Tibial nerve (tissue), 4 donors: ENCODE data around the gene HADHA. TPM values are rescaled to one million over a fixed set of nuclear protein-coding genes. Genes with fewer than 3 reads are reported as not detected.

Source experiments
- DNase-seq, 2 donors: peaks; one replicate each; pipeline ENCODE4 v3.0.0-alpha.2; 2019; ENCODE audit warnings: low spot score in 2 of 2
- H3K27ac ChIP-seq, 4 donors: fragments of 200-600 bp; sonication (generic) in 3 of 4; one replicate each; pipeline ENCODE4 v1.5.1; 2017 to 2019; ENCODE audit warnings: mild to moderate bottlenecking in 1 of 4
- H3K27me3 ChIP-seq, 2 donors: fragments of 200-600 bp; sonication (generic) in 1 of 2; one replicate each; pipeline versions ENCODE4 v1.5.1 to v1.6.0; 2017 to 2019
- H3K36me3 ChIP-seq, 3 donors: fragments of 200-600 bp; sonication (generic); one replicate each; pipeline ENCODE4 v1.5.1; 2018 to 2019
- H3K4me1 ChIP-seq, 4 donors: fragments of 200-600 bp; sonication (generic) in 3 of 4; one replicate each; pipeline ENCODE4 v1.5.1; 2017 to 2019
- H3K4me3 ChIP-seq, 4 donors: fragments of 200-600 bp; sonication (generic) in 3 of 4; one replicate each; pipeline ENCODE4 v1.5.1; 2017 to 2019; ENCODE audit warnings: mild to moderate bottlenecking in 1 of 4, moderate library complexity in 1 of 4
- H3K9me3 ChIP-seq, 4 donors: fragments of 200-600 bp; sonication (generic) in 3 of 4; one replicate each; pipeline ENCODE4 v1.5.1; 2017 to 2019
- CTCF ChIP-seq, 5 experiments: fragments of 200-600 bp in 3 of 5; fragments of 450-650 bp in 2 of 5; sonication (generic) in 3 of 5; IDR thresholded peaks; one replicate each; pipeline ENCODE4 v1.5.1; 2016 to 2019; ENCODE audit warnings: antibody characterized with exemption in 5 of 5, mild to moderate bottlenecking in 3 of 5, moderate library complexity in 2 of 5
- EP300 ChIP-seq, 2 donors: sonication (generic); formaldehyde crosslinking; IDR thresholded peaks; one replicate each; pipeline ENCODE4 v1.6.1; 2017; ENCODE audit warnings: antibody characterized with exemption in 2 of 2, mild to moderate bottlenecking in 1 of 2
- POLR2A ChIP-seq, 2 donors: fragments of 450-650 bp; IDR thresholded peaks; one replicate each; pipeline ENCODE4 v1.6.1; 2017; ENCODE audit warnings: antibody characterized with exemption in 2 of 2, mild to moderate bottlenecking in 2 of 2, moderate library complexity in 2 of 2
- WGBS, 2 donors: methylation state at CpG; one replicate each; pipeline ENCODE4 v1.1.5; 2018; 5-methylcytosine and 5-hydroxymethylcytosine counted together
- total RNA-seq, 4 donors: library from RNA; depleted of rRNA; stranded (reverse); fragments of >200 nt; gene quantifications; one replicate each; pipeline ENCODE4 v1.1.0, GENCODE V29; 2016

The HADHA gene
- total RNA-seq, 4 donors from 2014 or later = 91.8 to 115 (median 104) TPM

GRCh38 chr2:26245231-26245732 lies 850 bp upstream of the HADHA start:
- TF ChIP-seq CTCF (IDR thresholded peaks at IDR 0.05) = no peak
- TF ChIP-seq EP300 (IDR thresholded peaks at IDR 0.05) = no peak
- TF ChIP-seq POLR2A (IDR thresholded peaks at IDR 0.05) = no peak

GRCh38 chr2:26243470-26244308 lies 743 bp downstream of the HADHA start:
- peak overlapping the region; percentile 88 to 97 (median 92) for H3K4me3 ChIP-seq
- no peaks in the 10 kb centered on the region for H3K27me3 ChIP-seq
- no peaks in the 10 kb centered on the region for H3K36me3 ChIP-seq
- H3K9me3 ChIP-seq = no peaks in the 10 kb centered on the region
- TF ChIP-seq CTCF (IDR thresholded peaks at IDR 0.05) = no peak
- no peak for TF ChIP-seq POLR2A (IDR thresholded peaks at IDR 0.05)
- no peak for TF ChIP-seq EP300 (IDR thresholded peaks at IDR 0.05)
- DNase-seq = peak in 1 of 2 donors; percentile 23
- 0 to 2% methylated on average over 22 of the region's 22 CpGs for WGBS, 2 donors
- H3K27ac ChIP-seq = peak overlapping the region; percentile 92 to 99 (median 95)
- peaks cover 0 to 79% (median 40%) of the 10 kb centered on the region in 4 donors for H3K4me1 ChIP-seq

More at GRCh38 chr2:26245231-26245732, 850 bp upstream of the HADHA start:
- DNase-seq = peak in 1 of 2 donors; percentile 25
- H3K36me3 ChIP-seq = no peaks in the 10 kb centered on the region
- no peaks in the 10 kb centered on the region for H3K27me3 ChIP-seq
- H3K27ac ChIP-seq = peak overlapping the region; percentile 92 to 99 (median 95)
- H3K9me3 ChIP-seq = no peaks in the 10 kb centered on the region
- 0% methylated on average over 21 of the region's 21 CpGs for WGBS, 2 donors
- H3K4me3 ChIP-seq = peak overlapping the region; percentile 88 to 97 (median 92)
- H3K4me1 ChIP-seq = peaks cover 0 to 63% (median 36%) of the 10 kb centered on the region in 4 donors

GRCh38 chr2:26241928-26242436 lies 2.5 kb downstream of the HADHA start:
- Histone ChIP-seq H3K36me3 (peaks cover 0 to 16% (median 0%) of the 10 kb centered on the region in 3 donors), H3K4me1 (peaks cover 0 to 75% (median 40%) of the 10 kb centered on the region in 4 donors), H3K27ac (no peak overlapping the region), H3K27me3 (no peaks in the 10 kb centered on the region), H3K4me3 (no peak overlapping the region), H3K9me3 (no peaks in the 10 kb centered on the region)
- WGBS, 2 donors = 69 to 72% methylated on average over 6 of the region's 6 CpGs
- no peak for DNase-seq
- no peak for TF ChIP-seq POLR2A (IDR thresholded peaks at IDR 0.05)
- TF ChIP-seq CTCF (IDR thresholded peaks at IDR 0.05) = no peak
- TF ChIP-seq EP300 (IDR thresholded peaks at IDR 0.05) = no peak

- TF ChIP-seq POLR2A (IDR thresholded peaks at IDR 0.05) = no peak
- WGBS, 2 donors = 68 to 69% methylated on average over 4 of the region's 4 CpGs
- Histone ChIP-seq H3K4me3 (no peak overlapping the region), H3K27me3 (no peaks in the 10 kb centered on the region), H3K36me3 (peaks cover 0 to 52% (median 14%) of the 10 kb centered on the region in 3 donors), H3K9me3 (no peaks in the 10 kb centered on the region), H3K27ac (peak overlapping the region in 2 of 4 donors; percentile 7 to 64), H3K4me1 (peaks cover 0 to 57% (median 24%) of the 10 kb centered on the region in 4 donors)
- no peak for DNase-seq
Observed at GRCh38 chr2:26238311-26238958, 6.0 kb downstream of the HADHA start.

GRCh38 chr2:26237868-26238267 lies 6.6 kb downstream of the HADHA start:
- TF ChIP-seq EP300 (IDR thresholded peaks at IDR 0.05) (no peak), POLR2A (IDR thresholded peaks at IDR 0.05) (no peak), CTCF (IDR thresholded peaks at IDR 0.05) (no peak)
- no peak for DNase-seq
- peaks cover 0 to 57% (median 20%) of the 10 kb centered on the region in 3 donors for H3K36me3 ChIP-seq
- no peaks in the 10 kb centered on the region for H3K27me3 ChIP-seq
- H3K27ac ChIP-seq = peak overlapping the region in 1 of 4 donors; percentile 64
- peaks cover 0 to 51% (median 19%) of the 10 kb centered on the region in 4 donors for H3K4me1 ChIP-seq
- H3K4me3 ChIP-seq = no peak overlapping the region
- 70 to 74% methylated on average over 1 of the region's 1 CpG for WGBS, 2 donors
- no peaks in the 10 kb centered on the region for H3K9me3 ChIP-seq
